ENCODE results near the gene ARID5A.
"Not testable (repeated sequence)": the region's sequence is repeated elsewhere in the genome, so short reads cannot be mapped to it uniquely, and the experiment has no call there.

Gene ARID5A

GRCh38 chr2:96547731-96548171 lies 11.2 kb downstream of the ARID5A start:
- Histone ChIP-seq H3K4me1 (ENCODE audit: control insufficient read depth, insufficient read depth, low read length) (peaks cover 7% of the 10 kb centered on the region), H3K36me3 (ENCODE audit: control insufficient read depth, insufficient read depth, low read length) (no peaks in the 10 kb centered on the region)

GRCh38 chr2:96548558-96549465 lies 12.3 kb downstream of the ARID5A start:
- Histone ChIP-seq H3K27me3 (ENCODE audit: control insufficient read depth, insufficient read depth, low read length) (no peaks in the 10 kb centered on the region), H3K4me1 (ENCODE audit: control insufficient read depth, insufficient read depth, low read length) (peaks cover 7% of the 10 kb centered on the region), H3K4me3 (ENCODE audit: low read depth, low read length) (no peak overlapping the region), H3K27ac (ENCODE audit: low read depth, low read length) (no peak overlapping the region), H3K9me3 (ENCODE audit: control insufficient read depth, insufficient read depth, low read depth, low read length) (0 out of 2 replicates have a peak, but pooled peaks cover 3% of the 10 kb centered on the region), H3K36me3 (ENCODE audit: control insufficient read depth, insufficient read depth, low read length) (no peaks in the 10 kb centered on the region), H3K9ac (ENCODE audit: low read length) (no peak overlapping the region)

More at GRCh38 chr2:96547731-96548171, 11.2 kb downstream of the ARID5A start:
- no peak overlapping the region for H3K27ac ChIP-seq (ENCODE audit: low read depth, low read length)
- no peaks in the 10 kb centered on the region for H3K27me3 ChIP-seq (ENCODE audit: control insufficient read depth, insufficient read depth, low read length)
- 0 out of 2 replicates have a peak, but pooled peaks cover 3% of the 10 kb centered on the region for H3K9me3 ChIP-seq (ENCODE audit: control insufficient read depth, insufficient read depth, low read depth, low read length)
- H3K9ac ChIP-seq (ENCODE audit: low read length), result no peak overlapping the region
- H3K4me3 ChIP-seq (ENCODE audit: low read depth, low read length), result peak overlapping the region; percentile 12; the same call in 1 of the 2 replicates

GRCh38 chr2:96549466-96549785 lies 12.9 kb downstream of the ARID5A start:
- Histone ChIP-seq H3K9me3 (ENCODE audit: control insufficient read depth, insufficient read depth, low read depth, low read length) (0 out of 2 replicates have a peak, but pooled peaks cover 3% of the 10 kb centered on the region), H3K27ac (ENCODE audit: low read depth, low read length) (no peak overlapping the region), H3K9ac (ENCODE audit: low read length) (no peak overlapping the region)

GRCh38 chr2:96549967-96550786 lies 13.6 kb downstream of the ARID5A start:
- Histone ChIP-seq H3K4me1 (ENCODE audit: control insufficient read depth, insufficient read depth, low read length) (peaks cover 13% of the 10 kb centered on the region), H3K27ac (ENCODE audit: low read depth, low read length) (no peak overlapping the region), H3K9ac (ENCODE audit: low read length) (no peak overlapping the region), H3K27me3 (ENCODE audit: control insufficient read depth, insufficient read depth, low read length) (no peaks in the 10 kb centered on the region), H3K4me3 (ENCODE audit: low read depth, low read length) (no peak overlapping the region), H3K36me3 (ENCODE audit: control insufficient read depth, insufficient read depth, low read length) (no peaks in the 10 kb centered on the region), H3K9me3 (ENCODE audit: control insufficient read depth, insufficient read depth, low read depth, low read length) (0 out of 2 replicates have a peak, but pooled peaks cover 3% of the 10 kb centered on the region)

More at GRCh38 chr2:96549466-96549785, 12.9 kb downstream of the ARID5A start:
- no peak overlapping the region for H3K4me3 ChIP-seq (ENCODE audit: low read depth, low read length)
- H3K36me3 ChIP-seq (ENCODE audit: control insufficient read depth, insufficient read depth, low read length), result no peaks in the 10 kb centered on the region
- no peaks in the 10 kb centered on the region for H3K27me3 ChIP-seq (ENCODE audit: control insufficient read depth, insufficient read depth, low read length)
- peaks cover 7% of the 10 kb centered on the region for H3K4me1 ChIP-seq (ENCODE audit: control insufficient read depth, insufficient read depth, low read length)

- Histone ChIP-seq H3K9me3 (ENCODE audit: control insufficient read depth, insufficient read depth, low read depth, low read length) (0 out of 2 replicates have a peak, but pooled peaks cover 2% of the 10 kb centered on the region), H3K27ac (ENCODE audit: low read depth, low read length) (no peak overlapping the region), H3K4me1 (ENCODE audit: control insufficient read depth, insufficient read depth, low read length) (peaks cover 13% of the 10 kb centered on the region), H3K27me3 (ENCODE audit: control insufficient read depth, insufficient read depth, low read length) (no peaks in the 10 kb centered on the region), H3K4me3 (ENCODE audit: low read depth, low read length) (no peak overlapping the region), H3K36me3 (ENCODE audit: control insufficient read depth, insufficient read depth, low read length) (no peaks in the 10 kb centered on the region), H3K9ac (ENCODE audit: low read length) (no peak overlapping the region)
Measured at GRCh38 chr2:96550787-96551604, 14.4 kb downstream of the ARID5A start.

GRCh38 chr2:96551605-96552314 lies 15.2 kb downstream of the ARID5A start:
- peaks cover 13% of the 10 kb centered on the region for H3K4me1 ChIP-seq (ENCODE audit: control insufficient read depth, insufficient read depth, low read length)
- H3K27ac ChIP-seq (ENCODE audit: low read depth, low read length), result no peak overlapping the region
- no peak overlapping the region for H3K4me3 ChIP-seq (ENCODE audit: low read depth, low read length)
- no peaks in the 10 kb centered on the region for H3K9me3 ChIP-seq (ENCODE audit: control insufficient read depth, insufficient read depth, low read depth, low read length)
- H3K9ac ChIP-seq (ENCODE audit: low read length), result no peak overlapping the region
- no peaks in the 10 kb centered on the region for H3K36me3 ChIP-seq (ENCODE audit: control insufficient read depth, insufficient read depth, low read length)
- H3K27me3 ChIP-seq (ENCODE audit: control insufficient read depth, insufficient read depth, low read length), result no peaks in the 10 kb centered on the region

GRCh38 chr2:96552315-96553175 lies 16.0 kb downstream of the ARID5A start:
- H3K36me3 ChIP-seq (ENCODE audit: control insufficient read depth, insufficient read depth, low read length), result no peaks in the 10 kb centered on the region
- H3K27ac ChIP-seq (ENCODE audit: low read depth, low read length), result no peak overlapping the region
- no peak overlapping the region for H3K9ac ChIP-seq (ENCODE audit: low read length)
- peaks cover 4% of the 10 kb centered on the region for H3K9me3 ChIP-seq (ENCODE audit: control insufficient read depth, insufficient read depth, low read depth, low read length)
- no peak overlapping the region for H3K4me3 ChIP-seq (ENCODE audit: low read depth, low read length)
- H3K27me3 ChIP-seq (ENCODE audit: control insufficient read depth, insufficient read depth, low read length), result no peaks in the 10 kb centered on the region
- H3K4me1 ChIP-seq (ENCODE audit: control insufficient read depth, insufficient read depth, low read length), result peaks cover 10% of the 10 kb centered on the region

GRCh38 chr2:96553176-96553956 lies 16.8 kb downstream of the ARID5A start:
- H3K9ac ChIP-seq (ENCODE audit: low read length), result no peak overlapping the region
- peaks cover 4% of the 10 kb centered on the region for H3K9me3 ChIP-seq (ENCODE audit: control insufficient read depth, insufficient read depth, low read depth, low read length)
- H3K27ac ChIP-seq (ENCODE audit: low read depth, low read length), result no peak overlapping the region

GRCh38 chr2:96553957-96554292 lies 17.4 kb downstream of the ARID5A start:
- not testable (repeated sequence) for H3K9me3 ChIP-seq (ENCODE audit: control insufficient read depth, insufficient read depth, low read depth, low read length); H3K9ac ChIP-seq (ENCODE audit: low read length); H3K4me3 ChIP-seq (ENCODE audit: low read depth, low read length); H3K27ac ChIP-seq (ENCODE audit: low read depth, low read length); H3K36me3 ChIP-seq (ENCODE audit: control insufficient read depth, insufficient read depth, low read length); H3K27me3 ChIP-seq (ENCODE audit: control insufficient read depth, insufficient read depth, low read length)
- H3K4me1 ChIP-seq (ENCODE audit: control insufficient read depth, insufficient read depth, low read length), result peaks cover 10% of the 10 kb centered on the region

More at GRCh38 chr2:96553176-96553956, 16.8 kb downstream of the ARID5A start:
- Histone ChIP-seq H3K4me3 (ENCODE audit: low read depth, low read length) (no peak overlapping the region), H3K36me3 (ENCODE audit: control insufficient read depth, insufficient read depth, low read length) (no peaks in the 10 kb centered on the region), H3K4me1 (ENCODE audit: control insufficient read depth, insufficient read depth, low read length) (peaks cover 10% of the 10 kb centered on the region), H3K27me3 (ENCODE audit: control insufficient read depth, insufficient read depth, low read length) (no peaks in the 10 kb centered on the region)
